Measurements from ENCODE around the gene DNAJC22. TPM values are rescaled to one million over a fixed set of nuclear protein-coding genes. Genes with fewer than 3 reads are reported as not detected.

DNAJC22 gene
- total and polyA plus RNA-seq, 9 donors, result 0.02 to 2.5 (median 0.14) TPM

GRCh38 chr12:49336645-49337584, 9.8 kb upstream of the DNAJC22 start, which contains the start of gene C1QL4:
C1QL4 (minus strand) TSS chr12:49337188; CDS start chr12:49336477, 711 bp downstream.
- peak within 1 kb of the TSS; percentile 20 for H3K4me3 ChIP-seq (ENCODE audit: low read length)
- H3K27ac ChIP-seq (ENCODE audit: low read length), result no peak within 1 kb of the TSS
- no peaks in the 10 kb centered on the region for H3K36me3 ChIP-seq (ENCODE audit: control insufficient read depth, insufficient read depth, low read length)
- peak; percentile 82 for DNase-seq
- H3K4me1 ChIP-seq (ENCODE audit: control insufficient read depth, insufficient read depth, low read length), result peaks cover 39% of the 10 kb centered on the region
- peaks cover 100% of the 10 kb centered on the region for H3K27me3 ChIP-seq (ENCODE audit: control insufficient read depth, insufficient read depth, low read length)
- under 1% methylated on average over 44 of the region's 65 CpGs for WGBS (ENCODE audit: insufficient coverage)
- H3K9me3 ChIP-seq (replicated peaks; ENCODE audit: control insufficient read depth, low read depth, low read length), result no peaks in the 10 kb centered on the region

GRCh38 chr12:49338830-49339463, 7.7 kb upstream of the DNAJC22 start:
- Histone ChIP-seq H3K36me3 (ENCODE audit: control insufficient read depth, insufficient read depth, low read length) (no peaks in the 10 kb centered on the region), H3K27ac (ENCODE audit: low read length) (no peak overlapping the region), H3K9me3 (replicated peaks; ENCODE audit: control insufficient read depth, low read depth, low read length) (no peaks in the 10 kb centered on the region), H3K27me3 (ENCODE audit: control insufficient read depth, insufficient read depth, low read length) (peaks cover 100% of the 10 kb centered on the region), H3K4me3 (ENCODE audit: low read length) (no peak overlapping the region), H3K4me1 (ENCODE audit: control insufficient read depth, insufficient read depth, low read length) (peaks cover 44% of the 10 kb centered on the region)
- WGBS (ENCODE audit: insufficient coverage), result 31% methylated on average over 3 of the region's 6 CpGs
- DNase-seq, result no peak

GRCh38 chr12:49339464-49339861, 7.2 kb upstream of the DNAJC22 start:
- Histone ChIP-seq H3K27ac (ENCODE audit: low read length) (no peak overlapping the region), H3K9me3 (replicated peaks; ENCODE audit: control insufficient read depth, low read depth, low read length) (no peaks in the 10 kb centered on the region), H3K27me3 (ENCODE audit: control insufficient read depth, insufficient read depth, low read length) (peaks cover 100% of the 10 kb centered on the region), H3K36me3 (ENCODE audit: control insufficient read depth, insufficient read depth, low read length) (no peaks in the 10 kb centered on the region), H3K4me3 (ENCODE audit: low read length) (no peak overlapping the region), H3K4me1 (ENCODE audit: control insufficient read depth, insufficient read depth, low read length) (peaks cover 44% of the 10 kb centered on the region)
- DNase-seq, result no peak
- WGBS (ENCODE audit: insufficient coverage), result 10% methylated on average over 1 of the region's 5 CpGs

GRCh38 chr12:49340095-49340870, 6.4 kb upstream of the DNAJC22 start:
- no peak for DNase-seq

GRCh38 chr12:49340971-49341776, 5.5 kb upstream of the DNAJC22 start:
- H3K4me1 ChIP-seq (ENCODE audit: control insufficient read depth, insufficient read depth, low read length), result peaks cover 54% of the 10 kb centered on the region

More at GRCh38 chr12:49340095-49340870, 6.4 kb upstream of the DNAJC22 start:
- no peaks in the 10 kb centered on the region for H3K36me3 ChIP-seq (ENCODE audit: control insufficient read depth, insufficient read depth, low read length)
- H3K9me3 ChIP-seq (replicated peaks; ENCODE audit: control insufficient read depth, low read depth, low read length), result no peaks in the 10 kb centered on the region
- peaks cover 100% of the 10 kb centered on the region for H3K27me3 ChIP-seq (ENCODE audit: control insufficient read depth, insufficient read depth, low read length)
- H3K4me3 ChIP-seq (ENCODE audit: low read length), result no peak overlapping the region
- no peak overlapping the region for H3K27ac ChIP-seq (ENCODE audit: low read length)
- WGBS (ENCODE audit: insufficient coverage), result 17% methylated on average over 1 of the region's 6 CpGs
- H3K4me1 ChIP-seq (ENCODE audit: control insufficient read depth, insufficient read depth, low read length), result peaks cover 46% of the 10 kb centered on the region

GRCh38 chr12:49341777-49342065, 5.0 kb upstream of the DNAJC22 start:
- peaks cover 99% of the 10 kb centered on the region for H3K27me3 ChIP-seq (ENCODE audit: control insufficient read depth, insufficient read depth, low read length)
- 4% methylated on average over 17 of the region's 21 CpGs for WGBS (ENCODE audit: insufficient coverage)
- H3K27ac ChIP-seq (ENCODE audit: low read length), result no peak overlapping the region
- no peaks in the 10 kb centered on the region for H3K9me3 ChIP-seq (replicated peaks; ENCODE audit: control insufficient read depth, low read depth, low read length)
- no peak for DNase-seq
- H3K36me3 ChIP-seq (ENCODE audit: control insufficient read depth, insufficient read depth, low read length), result no peaks in the 10 kb centered on the region
- peaks cover 57% of the 10 kb centered on the region for H3K4me1 ChIP-seq (ENCODE audit: control insufficient read depth, insufficient read depth, low read length)
- no peak overlapping the region for H3K4me3 ChIP-seq (ENCODE audit: low read length)

More at GRCh38 chr12:49340971-49341776, 5.5 kb upstream of the DNAJC22 start:
- H3K27me3 ChIP-seq (ENCODE audit: control insufficient read depth, insufficient read depth, low read length), result peaks cover 99% of the 10 kb centered on the region
- H3K9me3 ChIP-seq (replicated peaks; ENCODE audit: control insufficient read depth, low read depth, low read length), result no peaks in the 10 kb centered on the region
- H3K4me3 ChIP-seq (ENCODE audit: low read length), result no peak overlapping the region
- 16% methylated on average over 11 of the region's 14 CpGs for WGBS (ENCODE audit: insufficient coverage)
- H3K27ac ChIP-seq (ENCODE audit: low read length), result no peak overlapping the region
- peak; percentile 5 for DNase-seq
- no peaks in the 10 kb centered on the region for H3K36me3 ChIP-seq (ENCODE audit: control insufficient read depth, insufficient read depth, low read length)

GRCh38 chr12:49342066-49342913, 4.4 kb upstream of the DNAJC22 start:
- Histone ChIP-seq H3K27me3 (ENCODE audit: control insufficient read depth, insufficient read depth, low read length) (peaks cover 99% of the 10 kb centered on the region), H3K9me3 (replicated peaks; ENCODE audit: control insufficient read depth, low read depth, low read length) (no peaks in the 10 kb centered on the region), H3K4me3 (ENCODE audit: low read length) (peak overlapping the region; percentile 24), H3K36me3 (ENCODE audit: control insufficient read depth, insufficient read depth, low read length) (no peaks in the 10 kb centered on the region), H3K27ac (ENCODE audit: low read length) (no peak overlapping the region), H3K4me1 (ENCODE audit: control insufficient read depth, insufficient read depth, low read length) (peaks cover 58% of the 10 kb centered on the region)
- DNase-seq, result peak; percentile 79
- under 1% methylated on average over 55 of the region's 58 CpGs for WGBS (ENCODE audit: insufficient coverage)

GRCh38 chr12:49342914-49343731, 3.6 kb upstream of the DNAJC22 start:
- Histone ChIP-seq H3K36me3 (ENCODE audit: control insufficient read depth, insufficient read depth, low read length) (no peaks in the 10 kb centered on the region), H3K27ac (ENCODE audit: low read length) (no peak overlapping the region), H3K4me3 (ENCODE audit: low read length) (no peak overlapping the region), H3K27me3 (ENCODE audit: control insufficient read depth, insufficient read depth, low read length) (peaks cover 99% of the 10 kb centered on the region), H3K4me1 (ENCODE audit: control insufficient read depth, insufficient read depth, low read length) (peaks cover 59% of the 10 kb centered on the region), H3K9me3 (replicated peaks; ENCODE audit: control insufficient read depth, low read depth, low read length) (no peaks in the 10 kb centered on the region)
- DNase-seq, result peak; percentile 56
- 1% methylated on average over 22 of the region's 33 CpGs for WGBS (ENCODE audit: insufficient coverage)
